Esophagus (tissue), 2 donors: ENCODE data around the gene SHANK1. TPM values are rescaled to one million over a fixed set of nuclear protein-coding genes. Genes with fewer than 3 reads are reported as not detected.
A peak's percentile ranks its signal among the peaks of the same experiment; 100 is the strongest.

Experiments
- H3K27ac ChIP-seq, 2 donors: one replicate each; pipeline ENCODE4 v1.5.1; 2013; ENCODE audit warnings: low read depth in 2 of 2, mild to moderate bottlenecking in 2 of 2, inconsistent platforms in 1 of 2, low read length in 1 of 2, moderate library complexity in 1 of 2
- H3K27me3 ChIP-seq, 2 donors: one replicate each; pipeline ENCODE4 v1.6.1; 2013; ENCODE audit warnings: low read length in 2 of 2, control low read depth in 1 of 2, mild to moderate bottlenecking in 1 of 2; ENCODE audit not compliant: insufficient read depth in 2 of 2, control insufficient read depth in 1 of 2
- H3K36me3 ChIP-seq, 2 donors: one replicate each; pipeline ENCODE4 v1.6.1; 2013; ENCODE audit warnings: low read length in 1 of 2; ENCODE audit not compliant: control insufficient read depth in 2 of 2, insufficient read depth in 2 of 2
- H3K4me1 ChIP-seq, 2 donors: one replicate each; pipeline ENCODE4 v1.6.1; 2013; ENCODE audit warnings: low read length in 1 of 2; ENCODE audit not compliant: control insufficient read depth in 2 of 2, insufficient read depth in 2 of 2
- H3K4me3 ChIP-seq, 2 donors: one replicate each; pipeline ENCODE4 v1.5.1; 2013; ENCODE audit warnings: low read length in 2 of 2, mild to moderate bottlenecking in 2 of 2, low read depth in 1 of 2, moderate library complexity in 1 of 2
- H3K9me3 ChIP-seq, 2 donors: one replicate each; pipeline ENCODE4 v1.6.1; 2013; ENCODE audit warnings: mild to moderate bottlenecking in 2 of 2, low read depth in 1 of 2, low read length in 1 of 2, moderate library complexity in 1 of 2; ENCODE audit not compliant: control insufficient read depth in 2 of 2, insufficient read depth in 1 of 2
- WGBS, 2 donors: extraction: QIAGEN DNeasy Blood & Tissue Kit; methylation state at CpG; one replicate each; pipeline ENCODE4 v1.1.7; 2013; 5-methylcytosine and 5-hydroxymethylcytosine counted together
- polyA plus RNA-seq, 2 donors: library from polyadenylated mRNA; stranded (reverse); fragments of 200-250 nt; gene quantifications; one replicate each; pipeline ENCODE4 v1.2.3, GENCODE V29; 2013
- donor health status: healthy with polysubstance abuse.
- donor health status: Bipolar disorder and iron deficiency.

Gene SHANK1
- polyA plus RNA-seq, 2 donors = 0.06 to 0.13 TPM

DNA sequence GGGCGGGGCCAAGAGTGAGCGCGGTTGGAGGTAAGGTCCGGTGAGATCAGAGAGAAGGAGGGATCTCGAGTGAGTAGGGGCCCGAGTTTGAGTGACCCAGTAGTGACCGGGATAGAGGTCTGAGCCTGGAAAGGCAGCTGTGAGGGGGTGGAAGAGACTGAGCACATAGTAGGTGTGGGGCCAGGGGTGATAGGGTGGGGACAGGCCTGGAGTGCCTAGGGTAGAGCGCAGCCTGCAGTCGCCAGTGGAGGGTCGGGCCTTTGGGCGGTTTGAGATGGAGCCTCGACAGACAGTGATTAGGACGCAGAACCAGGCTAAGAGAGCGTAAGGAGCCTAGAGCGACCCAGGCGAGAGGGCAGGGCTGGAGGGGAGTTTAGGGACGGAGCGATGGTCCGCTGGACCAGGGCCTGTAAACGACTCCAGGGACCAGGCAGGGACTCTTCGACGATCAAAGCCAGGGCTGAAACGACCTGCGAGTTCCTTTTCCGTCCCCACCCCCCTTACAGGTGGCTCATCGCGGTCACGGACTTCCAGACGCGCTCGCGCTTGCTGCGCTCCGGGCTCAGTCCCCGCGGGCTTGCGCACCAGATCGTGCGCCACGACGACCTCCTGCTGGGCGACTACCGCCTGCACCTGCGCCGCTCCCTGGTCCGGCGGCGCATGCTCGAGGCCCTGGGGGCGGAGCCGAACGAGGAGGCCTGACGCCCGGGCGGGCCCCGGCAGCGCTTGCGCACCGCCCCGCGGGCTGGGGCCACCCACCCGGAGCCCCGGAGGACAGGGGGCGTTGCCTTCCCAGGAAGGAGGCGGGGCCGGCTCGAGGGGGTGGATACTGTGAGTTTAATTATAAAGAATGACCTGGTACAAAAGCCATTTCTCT lies 60.9 kb downstream of the SHANK1 start:
- Histone ChIP-seq H3K9me3 (peaks cover 0 to 19% of the 10 kb centered on the region in 2 donors), H3K4me3 (peak overlapping the region in 1 of 2 donors; percentile 30), H3K4me1 (peaks cover 3 to 8% of the 10 kb centered on the region in 2 donors), H3K27ac (no peak overlapping the region), H3K36me3 (no peaks in the 10 kb centered on the region), H3K27me3 (peaks cover 2 to 3% of the 10 kb centered on the region in 2 donors)
- WGBS, 2 donors = 4 to 5% methylated on average over 63 to 67 of the region's 67 CpGs

DNA sequence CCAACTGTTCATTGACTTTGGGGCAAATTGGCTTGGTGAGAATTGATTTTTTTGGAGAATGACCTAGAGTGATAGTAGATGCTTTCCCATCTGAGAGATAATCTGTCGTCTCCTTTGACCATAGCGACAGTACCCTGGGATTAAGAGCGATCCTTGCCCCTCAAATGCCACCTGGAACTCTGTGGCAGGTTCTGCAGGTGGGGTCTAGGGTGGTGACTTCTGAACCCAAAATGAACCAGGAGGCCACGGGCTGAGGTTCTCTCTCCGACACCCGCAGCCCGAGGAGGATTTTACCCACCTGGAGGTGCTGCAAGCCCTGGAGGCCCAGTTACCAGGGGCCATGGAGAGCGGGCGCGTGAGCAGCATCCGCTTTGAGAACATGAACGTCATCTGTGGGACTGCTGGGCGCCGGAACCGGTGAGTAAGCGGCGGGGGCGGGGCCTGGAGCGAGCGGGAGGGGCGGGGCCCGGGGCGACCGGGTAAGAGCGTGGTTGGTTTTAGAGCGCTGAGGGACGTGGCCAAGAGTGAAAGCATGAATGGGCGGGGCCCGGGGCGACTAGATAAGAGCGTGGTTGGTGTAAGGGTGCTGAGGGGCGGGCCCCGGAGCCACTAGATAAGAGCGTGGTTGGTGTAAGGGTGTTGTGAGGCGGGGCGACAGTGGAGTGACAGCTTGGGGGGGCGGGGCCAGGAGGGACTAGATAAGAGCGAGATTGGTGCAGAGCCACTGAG lies 61.7 kb downstream of the SHANK1 start:
- H3K9me3 ChIP-seq = peaks cover 0 to 19% of the 10 kb centered on the region in 2 donors
- WGBS, 2 donors = 3 to 4% methylated on average over 37 to 38 of the region's 38 CpGs
- H3K36me3 ChIP-seq = no peaks in the 10 kb centered on the region
- no peak overlapping the region for H3K4me3 ChIP-seq
- no peak overlapping the region for H3K27ac ChIP-seq
- H3K4me1 ChIP-seq = peaks cover 3 to 8% of the 10 kb centered on the region in 2 donors
- H3K27me3 ChIP-seq = peaks cover 2 to 3% of the 10 kb centered on the region in 2 donors

DNA sequence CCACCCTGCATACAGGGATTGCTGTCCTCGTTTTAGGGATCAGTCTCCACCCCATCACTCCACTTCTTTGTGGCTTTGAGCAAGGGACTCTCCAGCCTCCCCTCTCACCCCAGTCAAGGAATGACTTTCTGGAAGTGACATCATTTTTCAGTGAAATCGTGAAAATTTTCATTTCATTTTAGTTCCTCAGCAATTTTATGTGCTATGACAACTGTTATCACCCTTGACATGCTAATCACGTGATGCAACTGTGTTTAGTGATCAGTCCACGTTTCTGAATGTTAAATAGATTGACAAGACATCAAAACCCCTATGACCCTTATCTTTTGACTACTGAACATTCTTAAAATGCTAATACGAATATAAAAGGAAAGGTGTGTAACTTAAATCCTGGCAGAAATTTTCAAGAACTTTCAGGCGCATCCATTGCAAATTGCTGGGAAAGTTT lies 62.4 kb downstream of the SHANK1 start:
- no peak overlapping the region for H3K27ac ChIP-seq
- H3K9me3 ChIP-seq = peaks cover 0 to 19% of the 10 kb centered on the region in 2 donors
- no peaks in the 10 kb centered on the region for H3K36me3 ChIP-seq
- WGBS, 2 donors = 52 to 56% methylated on average over 6 of the region's 6 CpGs
- peaks cover 2 to 3% of the 10 kb centered on the region in 2 donors for H3K27me3 ChIP-seq
- no peak overlapping the region for H3K4me3 ChIP-seq
- H3K4me1 ChIP-seq = peaks cover 3 to 8% of the 10 kb centered on the region in 2 donors

DNA sequence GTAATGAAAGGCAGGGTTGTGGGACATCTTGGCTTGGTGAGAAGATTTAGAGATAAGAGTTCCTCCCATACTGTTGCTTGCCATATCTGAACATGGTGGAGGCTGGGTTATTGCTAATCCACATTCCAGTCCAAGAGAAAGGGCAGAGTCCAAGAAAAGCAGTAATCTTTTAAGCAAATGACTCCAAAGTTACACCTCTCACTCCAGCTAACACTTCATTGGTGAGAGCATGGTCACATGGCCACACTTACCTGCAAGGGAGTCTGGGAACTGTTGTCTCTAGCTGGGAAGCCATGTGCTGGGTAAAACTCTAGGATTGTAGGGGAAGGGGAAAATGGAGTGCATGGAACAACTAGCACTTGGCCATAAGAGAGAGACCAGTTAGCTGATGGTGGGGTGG lies 64.7 kb downstream of the SHANK1 start:
- peaks cover 0 to 4% of the 10 kb centered on the region in 2 donors for H3K27me3 ChIP-seq
- no peak overlapping the region for H3K27ac ChIP-seq
- H3K4me3 ChIP-seq = no peak overlapping the region
- peaks cover 0 to 20% of the 10 kb centered on the region in 2 donors for H3K9me3 ChIP-seq
- no peaks in the 10 kb centered on the region for H3K36me3 ChIP-seq
- H3K4me1 ChIP-seq = peaks cover 3 to 8% of the 10 kb centered on the region in 2 donors

GRCh38 chr19:50652722-50653121 lies 66.9 kb downstream of the SHANK1 start:
- H3K9me3 ChIP-seq = peaks cover 0 to 15% of the 10 kb centered on the region in 2 donors
- no peak overlapping the region for H3K4me3 ChIP-seq
- 85 to 87% methylated on average over 6 of the region's 6 CpGs for WGBS, 2 donors
- no peaks in the 10 kb centered on the region for H3K36me3 ChIP-seq
- no peaks in the 10 kb centered on the region for H3K4me1 ChIP-seq
- no peak overlapping the region for H3K27ac ChIP-seq
- H3K27me3 ChIP-seq = peaks cover 0 to 2% of the 10 kb centered on the region in 2 donors

DNA sequence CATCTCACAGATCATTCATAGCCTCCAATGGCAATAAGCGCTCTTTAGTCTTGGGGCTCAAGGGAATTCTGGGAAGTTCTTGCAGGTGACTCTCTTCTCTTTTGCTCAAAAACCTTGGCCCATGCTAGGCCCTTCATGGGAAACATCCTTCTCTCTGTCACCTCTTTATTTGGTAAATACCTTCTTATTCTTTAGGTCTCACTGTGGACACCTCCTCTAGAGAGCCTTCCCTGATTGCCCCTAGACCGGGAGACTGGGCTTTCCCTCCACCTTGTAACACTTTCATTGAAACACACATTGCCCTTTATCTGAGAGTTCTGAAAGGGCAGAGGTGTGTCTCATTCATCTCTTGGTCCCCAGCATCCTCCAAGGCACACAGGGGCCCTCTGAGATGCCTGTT lies 68.4 kb downstream of the SHANK1 start:
- H3K4me3 ChIP-seq = no peak overlapping the region
- H3K27ac ChIP-seq = no peak overlapping the region
- H3K4me1 ChIP-seq = no peaks in the 10 kb centered on the region
- WGBS, 2 donors = 78 to 85% methylated on average over 2 of the region's 2 CpGs
- peaks cover 0 to 2% of the 10 kb centered on the region in 2 donors for H3K27me3 ChIP-seq
- peaks cover 0 to 14% of the 10 kb centered on the region in 2 donors for H3K9me3 ChIP-seq
- no peaks in the 10 kb centered on the region for H3K36me3 ChIP-seq

DNA sequence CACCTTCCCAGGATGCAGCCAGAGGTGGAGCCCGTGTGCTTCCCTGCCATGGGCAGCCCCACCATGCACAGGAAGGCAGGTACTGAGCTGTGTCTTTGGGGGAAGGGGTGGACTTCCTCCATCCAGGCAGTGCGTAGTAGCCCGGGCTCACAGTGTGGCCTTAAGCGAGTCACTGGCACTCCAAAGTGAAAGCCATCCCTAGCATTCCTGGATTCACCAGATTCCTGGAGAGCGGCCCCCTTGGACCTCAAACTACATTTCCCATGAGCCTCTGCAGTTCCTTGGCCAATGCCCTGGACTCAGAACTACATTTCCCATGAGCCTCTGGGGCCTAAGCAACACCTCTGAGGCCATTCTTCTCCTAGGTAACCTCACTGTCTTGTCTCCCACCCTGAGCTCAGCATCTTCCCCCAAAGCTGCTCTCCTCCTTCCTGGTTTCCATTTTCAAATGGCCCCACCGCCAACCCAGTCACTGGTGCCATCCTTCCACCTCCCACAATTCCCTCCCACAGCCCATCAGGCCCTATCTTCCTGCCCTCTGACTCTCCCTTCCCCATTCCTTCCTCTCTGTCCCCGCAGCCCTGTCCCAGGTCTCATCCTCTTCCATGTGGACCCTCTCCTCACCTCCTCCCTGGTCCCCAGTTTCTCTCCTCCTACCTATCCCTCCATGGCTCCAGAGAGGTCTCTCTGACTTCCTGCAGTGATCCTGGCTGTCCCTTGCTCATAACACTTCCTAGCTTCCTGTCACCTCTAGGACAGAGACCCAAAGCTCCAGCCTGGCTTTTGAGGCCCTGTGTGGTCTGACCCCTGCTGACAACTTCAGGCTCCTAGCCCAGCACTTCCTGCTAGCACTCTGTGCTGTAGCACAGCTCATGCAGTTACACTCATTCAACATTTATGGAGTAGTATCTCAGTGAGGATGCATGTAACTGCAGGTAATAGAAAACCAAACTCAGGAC lies 69.9 kb downstream of the SHANK1 start, which contains the start of gene C19orf81:
TSS of gene C19orf81 (plus strand) at position 13 of the 959 bp plus-strand sequence. CDS start at position 13, 0 bp downstream.
- 26 to 31% methylated on average over 7 of the region's 7 CpGs for WGBS, 2 donors
- no peaks in the 10 kb centered on the region for H3K4me1 ChIP-seq
- peaks cover 0 to 3% of the 10 kb centered on the region in 2 donors for H3K9me3 ChIP-seq
- H3K4me3 ChIP-seq = no peak within 1 kb of the TSS
- H3K27me3 ChIP-seq = peaks cover 0 to 2% of the 10 kb centered on the region in 2 donors
- H3K27ac ChIP-seq = no peak within 1 kb of the TSS
- H3K36me3 ChIP-seq = no peaks in the 10 kb centered on the region

- 43 to 46% methylated on average over 5 of the region's 5 CpGs for WGBS, 2 donors
- Histone ChIP-seq H3K9me3 (peaks cover 0 to 3% of the 10 kb centered on the region in 2 donors), H3K4me1 (no peaks in the 10 kb centered on the region), H3K36me3 (no peaks in the 10 kb centered on the region), H3K4me3 (no peak overlapping the region), H3K27me3 (peaks cover 0 to 2% of the 10 kb centered on the region in 2 donors), H3K27ac (no peak overlapping the region)
These were observed 70.9 kb downstream of the SHANK1 start for GRCh38 chr19:50648659-50649058.
